IMR-90 (cell line): ENCODE results near the gene ADAMTS13. TPM values are rescaled to one million over a fixed set of nuclear protein-coding genes. Genes with fewer than 3 reads are reported as not detected.

Source experiments
- ATAC-seq: fragments of 200-7000 bp; cut with Tn5 transposase; 2 replicates; pipeline ENCODE4 v1.9.1; 2020; ENCODE audit warnings: low read depth, mild to moderate bottlenecking, moderate library complexity
- BruUV-seq: library from RNA; stranded (reverse); fragments of 400-500 nt; replicated peaks from 2 replicates; lab custom pipeline; 2021; lab: Mats Ljungman, UMichigan
- CTCF ChIA-PET: fragments of 300-600 bp; formaldehyde crosslinking; extraction: SDS; loops from one replicate; lab custom pipeline; 2021; ENCODE audit warnings: antibody characterized with exemption; lab: Yijun Ruan, JAX
- POLR2A ChIA-PET: fragments of 300-600 bp; sonication (Branson Sonifier 250); formaldehyde crosslinking; loops from one replicate; lab custom pipeline; 2022; ENCODE audit warnings: antibody characterized with exemption; ENCODE audit not compliant: unreplicated experiment; lab: Charles Lee
- DNase-seq: peaks from one replicate; pipeline ENCODE4 v3.0.0; 2013
- H2AFZ ChIP-seq: replicated peaks from 2 replicates; pipeline ENCODE3; 2013; ENCODE audit warnings: low read length, mild to moderate bottlenecking; ENCODE audit not compliant: poor library complexity
- H2AK5ac ChIP-seq: 2 replicates; pipeline ENCODE4 v1.6.1; 2013; ENCODE audit warnings: low read depth, low read length, inconsistent platforms
- H2AK9ac ChIP-seq: replicated peaks from 2 replicates; pipeline ENCODE3; 2013; ENCODE audit warnings: mild to moderate bottlenecking, low read depth, low read length, moderate library complexity; ENCODE audit not compliant: poor library complexity
- H2BK120ac ChIP-seq: 2 replicates; pipeline ENCODE4 v1.6.1; 2013; ENCODE audit warnings: low read depth, low read length, inconsistent platforms
- H2BK15ac ChIP-seq: 3 replicates; pipeline ENCODE4 v1.6.1; 2013; ENCODE audit warnings: low read depth, low read length, inconsistent platforms
- H2BK20ac ChIP-seq: 2 replicates; pipeline ENCODE4 v1.6.1; 2013; ENCODE audit warnings: low read depth, mild to moderate bottlenecking, inconsistent platforms, low read length, moderate library complexity
- H2BK5ac ChIP-seq: 2 replicates; pipeline ENCODE4 v1.6.1; 2013; ENCODE audit warnings: mild to moderate bottlenecking, low read depth, low read length, inconsistent platforms; ENCODE audit not compliant: poor library complexity, severe bottlenecking
- H3K14ac ChIP-seq: replicated peaks from 2 replicates; pipeline ENCODE4 v1.6.1; 2013; ENCODE audit warnings: low read depth, low read length, inconsistent platforms
- H3K18ac ChIP-seq: 2 replicates; pipeline ENCODE4 v1.6.1; 2013; ENCODE audit warnings: low read depth, low read length, control low read depth
- H3K23ac ChIP-seq: 2 replicates; pipeline ENCODE4 v1.6.1; 2013; ENCODE audit warnings: low read depth, low read length, inconsistent platforms
- H3K27ac ChIP-seq: 2 replicates; pipeline ENCODE4 v1.5.1; 2013; ENCODE audit warnings: mild to moderate bottlenecking, control low read depth, low read length; ENCODE audit not compliant: insufficient read depth
- H3K27me3 ChIP-seq: 2 replicates; pipeline ENCODE4 v1.6.1; 2013; ENCODE audit warnings: low read length; ENCODE audit not compliant: control insufficient read depth, insufficient read depth
- H3K36me3 ChIP-seq: 2 replicates; pipeline ENCODE4 v1.6.1; 2013; ENCODE audit warnings: low read length, mixed read lengths; ENCODE audit not compliant: control insufficient read depth, insufficient read depth
- H3K4ac ChIP-seq: 2 replicates; pipeline ENCODE4 v1.6.1; 2013; ENCODE audit warnings: low read depth, low read length, inconsistent platforms
- H3K4me1 ChIP-seq: 2 replicates; pipeline ENCODE4 v1.6.1; 2013; ENCODE audit warnings: low read length, mixed read lengths; ENCODE audit not compliant: control insufficient read depth, insufficient read depth
- H3K4me2 ChIP-seq: 2 replicates; pipeline ENCODE4 v1.6.1; 2013; ENCODE audit warnings: low read depth, mild to moderate bottlenecking, control low read depth, low read length, moderate library complexity
- H3K4me3 ChIP-seq: 2 replicates; pipeline ENCODE4 v1.5.1; 2013; ENCODE audit warnings: low read depth, mild to moderate bottlenecking, control low read depth, low read length, moderate library complexity; ENCODE audit not compliant: insufficient read depth
- H3K56ac ChIP-seq: 2 replicates; pipeline ENCODE4 v1.6.1; 2013; ENCODE audit warnings: low read length, inconsistent platforms; ENCODE audit not compliant: insufficient read depth; ENCODE audit errors: extremely low read depth
- H3K79me1 ChIP-seq, 2 experiments: 2 replicates each; pipeline ENCODE4 v1.6.1; 2013; ENCODE audit warnings: low read length in 2 of 2, inconsistent platforms in 1 of 2, low read depth in 1 of 2
- H3K9ac ChIP-seq: 2 replicates; pipeline ENCODE4 v1.6.1; 2013; ENCODE audit warnings: low read depth, low read length, control low read depth
- H3K9me1 ChIP-seq: 2 replicates; pipeline ENCODE4 v1.6.1; 2013; ENCODE audit warnings: low read length, inconsistent platforms; ENCODE audit not compliant: insufficient read depth
- H3K9me3 ChIP-seq: 2 replicates; pipeline ENCODE4 v1.6.1; 2013; ENCODE audit warnings: low read length; ENCODE audit not compliant: control insufficient read depth, insufficient read depth
- H4K20me1 ChIP-seq: 2 replicates; pipeline ENCODE4 v1.6.1; 2013; ENCODE audit warnings: low read length, inconsistent platforms; ENCODE audit not compliant: insufficient read depth
- H4K5ac ChIP-seq: 2 replicates; pipeline ENCODE4 v1.6.1; 2013; ENCODE audit warnings: mild to moderate bottlenecking, low read depth, low read length, control low read depth
- H4K8ac ChIP-seq, 2 experiments: 2 replicates each; pipeline ENCODE4 v1.6.1; 2013; ENCODE audit warnings: low read depth in 2 of 2, low read length in 2 of 2, control low read depth in 1 of 2, inconsistent platforms in 1 of 2
- H4K91ac ChIP-seq: 2 replicates; pipeline ENCODE4 v1.6.1; 2013; ENCODE audit warnings: low read depth, low read length, inconsistent platforms; ENCODE audit not compliant: insufficient read depth
- BHLHE40 ChIP-seq: fragments of 150-350 bp; IDR thresholded peaks from 2 replicates; pipeline ENCODE4 v1.6.1; 2016; ENCODE audit warnings: mild to moderate bottlenecking, low read depth, low read length
- CEBPB ChIP-seq: IDR thresholded peaks from 2 replicates; pipeline ENCODE4 v1.6.1; 2012; ENCODE audit warnings: low read depth, low read length, improper control_type of control experiment
- CHD1 ChIP-seq: IDR thresholded peaks from 2 replicates; pipeline ENCODE4 v1.6.1; 2012; ENCODE audit warnings: low read depth, low read length, improper control_type of control experiment
- FOS ChIP-seq: fragments of 150-350 bp; IDR thresholded peaks from 2 replicates; pipeline ENCODE4 v1.6.1; 2016; ENCODE audit warnings: low read depth, low read length
- MAFK ChIP-seq: IDR thresholded peaks from 2 replicates; pipeline ENCODE4 v1.6.1; 2012; ENCODE audit warnings: low read depth, low read length, improper control_type of control experiment
- MAZ ChIP-seq: IDR thresholded peaks from 2 replicates; pipeline ENCODE4 v1.6.1; 2012; ENCODE audit warnings: low read depth, mild to moderate bottlenecking, low read length, improper control_type of control experiment, moderate library complexity, borderline replicate concordance
- MXI1 ChIP-seq: IDR thresholded peaks from 2 replicates; pipeline ENCODE4 v1.6.1; 2012; ENCODE audit warnings: low read depth, mild to moderate bottlenecking, low read length, moderate library complexity, borderline replicate concordance
- NFE2L2 ChIP-seq: fragments of 150-350 bp; IDR thresholded peaks from 2 replicates; pipeline ENCODE4 v1.6.1; 2016; ENCODE audit warnings: low read depth, mild to moderate bottlenecking, low read length
- POLR2A ChIP-seq: IDR thresholded peaks from 2 replicates; pipeline ENCODE4 v1.6.1; 2012; ENCODE audit warnings: mild to moderate bottlenecking, low read depth, low read length
- RAD21 ChIP-seq: IDR thresholded peaks from 2 replicates; pipeline ENCODE4 v1.6.1; 2012; ENCODE audit warnings: low read length, improper control_type of control experiment
- RCOR1 ChIP-seq: IDR thresholded peaks from 2 replicates; pipeline ENCODE4 v1.6.1; 2012; ENCODE audit warnings: mild to moderate bottlenecking, low read length, improper control_type of control experiment; ENCODE audit not compliant: insufficient replicate concordance
- RFX5 ChIP-seq: IDR thresholded peaks from 2 replicates; pipeline ENCODE4 v1.8.0; 2012; ENCODE audit warnings: low read depth, mild to moderate bottlenecking, low read length, moderate library complexity
- SMC3 ChIP-seq: fragments of 150-350 bp; IDR thresholded peaks from 2 replicates; pipeline ENCODE4 v1.6.1; 2016; ENCODE audit warnings: low read depth, mild to moderate bottlenecking, antibody characterized with exemption, low read length, moderate library complexity
- WGBS, 2 experiments: methylation state at CpG; one replicate each; pipeline versions ENCODE4 v1.1.5 to v1.1.7; 2013; ENCODE audit warnings: missing lambda C conversion rate in 2 of 2; ENCODE audit not compliant: insufficient read length in 1 of 2; ENCODE audit errors: extremely low coverage in 2 of 2; 5-methylcytosine and 5-hydroxymethylcytosine counted together
- dilution Hi-C: fragments of 300-500 bp; cut with HindIII; formaldehyde crosslinking; loops from one replicate; pipeline ENCODE4 v1.14.3; 2018; ENCODE audit warnings: low sequenced_read_pairs; ENCODE audit not compliant: unreplicated experiment
- in situ Hi-C: fragments of 300-500 bp; cut with MboI; formaldehyde crosslinking; loops from 3 replicates; pipeline ENCODE4 v1.14.3; 2019; ENCODE audit warnings: low sequenced_read_pairs, inconsistent platforms, mixed read lengths
- intact Hi-C: fragments of 100-400 bp; cut with micrococcal nuclease; formaldehyde crosslinking; loops from 2 replicates; pipeline ENCODE4 v1.10.0; 2022
- polyA plus RNA-seq, 3 experiments: library from polyadenylated mRNA; depleted of rRNA; stranded (reverse); fragments of >200 nt; gene quantifications; 2 replicates each; pipeline ENCODE4 v1.2.3, GENCODE V29; 2012; ENCODE audit warnings: low replicate concordance in 1 of 3
- total RNA-seq: library from RNA; depleted of rRNA; stranded (reverse); fragments of >200 nt; gene quantifications from 2 replicates; pipeline ENCODE4 v1.2.3, GENCODE V29; 2012
- TF ChIP-seq, protein P1 (sequence below): conservative IDR thresholded peaks from 2 replicates; pipeline ENCODE4 v1.5.1; 2012; ENCODE audit warnings: mild to moderate bottlenecking, low read depth, low read length, improper control_type of control experiment
- TF ChIP-seq, protein P2 (sequence below): fragments of 150-350 bp; IDR thresholded peaks from 2 replicates; pipeline ENCODE4 v1.6.1; 2016; ENCODE audit warnings: low read depth, mild to moderate bottlenecking, low read length, moderate library complexity, borderline replicate concordance
- TF ChIP-seq, protein P3 (sequence below): fragments of 150-350 bp; IDR thresholded peaks from 2 replicates; pipeline ENCODE4 v1.6.1; 2017; ENCODE audit warnings: mild to moderate bottlenecking, antibody characterized with exemption, low read length, low read depth

The ADAMTS13 gene
- total and polyA plus RNA-seq, 2 of the 4 experiments (the other 2 are of a cell fraction) = 0.18 to 2.8 TPM

DNA sequence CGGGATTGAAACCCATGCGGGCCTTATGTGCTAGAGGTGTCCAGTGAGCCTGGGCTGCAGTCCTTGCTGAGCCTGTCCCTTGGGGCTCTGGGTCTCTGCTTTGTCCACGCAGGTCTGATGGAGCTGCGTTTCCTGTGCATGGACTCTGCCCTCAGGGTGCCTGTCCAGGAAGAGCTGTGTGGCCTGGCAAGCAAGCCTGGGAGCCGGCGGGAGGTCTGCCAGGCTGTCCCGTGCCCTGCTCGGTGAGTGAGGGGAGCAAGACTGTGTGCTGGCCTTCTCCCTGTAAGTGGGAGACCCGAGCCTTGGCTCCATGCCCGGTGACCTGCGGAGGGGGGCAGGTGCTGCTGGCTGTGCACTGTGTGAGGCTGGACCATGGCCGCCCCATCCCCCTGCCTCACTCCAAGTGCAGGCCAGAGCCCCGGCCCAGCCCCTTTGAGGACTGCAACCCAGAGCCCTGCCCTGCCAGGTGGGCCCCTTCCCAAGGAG is 26.4 kb downstream of the ADAMTS13 start:
- no peaks in the 10 kb centered on the region for H3K79me1 ChIP-seq
- H2BK5ac ChIP-seq = no peak overlapping the region
- no peak overlapping the region for H2BK15ac ChIP-seq
- H2AK5ac ChIP-seq = no peak overlapping the region
- no peak overlapping the region for H3K56ac ChIP-seq
- H4K8ac ChIP-seq = no peak overlapping the region
- no peak overlapping the region for H3K18ac ChIP-seq
- no peak overlapping the region for H3K4me2 ChIP-seq
- H3K9me3 ChIP-seq = no peaks in the 10 kb centered on the region
- in situ Hi-C loops = no loop called here
- no peak overlapping the region for H2AFZ ChIP-seq
- no peaks in the 10 kb centered on the region for H3K36me3 ChIP-seq
- H4K20me1 ChIP-seq = no peaks in the 10 kb centered on the region; the same call in 1 of the 2 replicates
- dilution Hi-C loops = no loop called here
- H2AK9ac ChIP-seq = no peak overlapping the region
- H2BK20ac ChIP-seq = no peak overlapping the region
- H3K4ac ChIP-seq = no peak overlapping the region
- no TSS peak for BruUV-seq
- peaks cover 15% of the 10 kb centered on the region for H3K27me3 ChIP-seq
- intact Hi-C loops = no loop called here
- H3K27ac ChIP-seq = no peak overlapping the region
- H3K4me1 ChIP-seq = no peaks in the 10 kb centered on the region
- H4K91ac ChIP-seq = no peak overlapping the region
- no peak overlapping the region for H3K9ac ChIP-seq
- 88% methylated on average over 2 of the region's 13 CpGs; no CpG with 5 or more reads in 1 of the 2 experiments for WGBS, 2 experiments
- H3K4me3 ChIP-seq = no peak overlapping the region
- ChIA-PET CTCF (no interaction called here), POLR2A (no interaction called here)
- no peaks in the 10 kb centered on the region for H3K9me1 ChIP-seq
- no peak overlapping the region for H2BK120ac ChIP-seq
- no peak overlapping the region for H4K5ac ChIP-seq
- TF ChIP-seq FOS (no peak), POLR2A (no peak), MAZ (no peak), CHD1 (no peak), MXI1 (no peak), RCOR1 (no peak), MAFK (no peak), RAD21 (no peak), SMC3 (no peak), CEBPB (no peak), NFE2L2 (no peak), RFX5 (no peak), BHLHE40 (no peak)
- TF ChIP-seq, protein P1, sequence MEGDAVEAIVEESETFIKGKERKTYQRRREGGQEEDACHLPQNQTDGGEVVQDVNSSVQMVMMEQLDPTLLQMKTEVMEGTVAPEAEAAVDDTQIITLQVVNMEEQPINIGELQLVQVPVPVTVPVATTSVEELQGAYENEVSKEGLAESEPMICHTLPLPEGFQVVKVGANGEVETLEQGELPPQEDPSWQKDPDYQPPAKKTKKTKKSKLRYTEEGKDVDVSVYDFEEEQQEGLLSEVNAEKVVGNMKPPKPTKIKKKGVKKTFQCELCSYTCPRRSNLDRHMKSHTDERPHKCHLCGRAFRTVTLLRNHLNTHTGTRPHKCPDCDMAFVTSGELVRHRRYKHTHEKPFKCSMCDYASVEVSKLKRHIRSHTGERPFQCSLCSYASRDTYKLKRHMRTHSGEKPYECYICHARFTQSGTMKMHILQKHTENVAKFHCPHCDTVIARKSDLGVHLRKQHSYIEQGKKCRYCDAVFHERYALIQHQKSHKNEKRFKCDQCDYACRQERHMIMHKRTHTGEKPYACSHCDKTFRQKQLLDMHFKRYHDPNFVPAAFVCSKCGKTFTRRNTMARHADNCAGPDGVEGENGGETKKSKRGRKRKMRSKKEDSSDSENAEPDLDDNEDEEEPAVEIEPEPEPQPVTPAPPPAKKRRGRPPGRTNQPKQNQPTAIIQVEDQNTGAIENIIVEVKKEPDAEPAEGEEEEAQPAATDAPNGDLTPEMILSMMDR = no peak
- TF ChIP-seq, protein P2, sequence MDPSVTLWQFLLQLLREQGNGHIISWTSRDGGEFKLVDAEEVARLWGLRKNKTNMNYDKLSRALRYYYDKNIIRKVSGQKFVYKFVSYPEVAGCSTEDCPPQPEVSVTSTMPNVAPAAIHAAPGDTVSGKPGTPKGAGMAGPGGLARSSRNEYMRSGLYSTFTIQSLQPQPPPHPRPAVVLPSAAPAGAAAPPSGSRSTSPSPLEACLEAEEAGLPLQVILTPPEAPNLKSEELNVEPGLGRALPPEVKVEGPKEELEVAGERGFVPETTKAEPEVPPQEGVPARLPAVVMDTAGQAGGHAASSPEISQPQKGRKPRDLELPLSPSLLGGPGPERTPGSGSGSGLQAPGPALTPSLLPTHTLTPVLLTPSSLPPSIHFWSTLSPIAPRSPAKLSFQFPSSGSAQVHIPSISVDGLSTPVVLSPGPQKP = no peak
- TF ChIP-seq, protein P3, sequence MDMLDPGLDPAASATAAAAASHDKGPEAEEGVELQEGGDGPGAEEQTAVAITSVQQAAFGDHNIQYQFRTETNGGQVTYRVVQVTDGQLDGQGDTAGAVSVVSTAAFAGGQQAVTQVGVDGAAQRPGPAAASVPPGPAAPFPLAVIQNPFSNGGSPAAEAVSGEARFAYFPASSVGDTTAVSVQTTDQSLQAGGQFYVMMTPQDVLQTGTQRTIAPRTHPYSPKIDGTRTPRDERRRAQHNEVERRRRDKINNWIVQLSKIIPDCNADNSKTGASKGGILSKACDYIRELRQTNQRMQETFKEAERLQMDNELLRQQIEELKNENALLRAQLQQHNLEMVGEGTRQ = no peak
- DNase-seq = no peak
- ATAC-seq = no peak
- no peak overlapping the region for H3K14ac ChIP-seq
- no peak overlapping the region for H3K23ac ChIP-seq
